B cell (primary cell): Measurements from ENCODE around the gene FLNB. TPM values are rescaled to one million over a fixed set of nuclear protein-coding genes. Genes with fewer than 3 reads are reported as not detected.

Experiments
- ATAC-seq: fragments of 200-7000 bp; cut with Tn5 transposase; one replicate; pipeline ENCODE4 v1.10.0; 2021; ENCODE audit warnings: low read depth, mild to moderate bottlenecking, moderate number of reproducible peaks, moderate library complexity
- CTCF ChIA-PET: fragments of 350-600 bp; sonication (Branson Sonifier 250); formaldehyde crosslinking; loops from one replicate; lab custom pipeline; 2021; ENCODE audit warnings: antibody characterized with exemption, inconsistent platforms; lab: Charles Lee
- POLR2A ChIA-PET: fragments of 350-600 bp; sonication (Branson Sonifier 250); formaldehyde crosslinking; loops from one replicate; lab custom pipeline; 2021; ENCODE audit warnings: antibody characterized with exemption; lab: Charles Lee
- DNase-seq: peaks from one replicate; pipeline ENCODE4 v3.0.0; 2013
- H2AFZ ChIP-seq: 2 replicates; pipeline ENCODE4 v1.6.1; 2012; ENCODE audit warnings: mild to moderate bottlenecking, low read depth, low read length; ENCODE audit not compliant: insufficient read depth, poor library complexity, severe bottlenecking
- H3K27ac ChIP-seq, 2 donors: 1 replicate in 1 of 2; 2 replicates in 1 of 2; pipeline ENCODE4 v1.5.1; 2012 to 2013; ENCODE audit warnings: low read length in 2 of 2, mild to moderate bottlenecking in 2 of 2, moderate library complexity in 1 of 2
- H3K27me3 ChIP-seq, 4 experiments: fragments of 200-600 bp in 1 of 4; sonication (generic) in 1 of 4; replicated peaks in 1 of 4; 1 replicate in 2 of 4; 2 replicates in 2 of 4; pipeline versions ENCODE4 v1.6.1 to v1.7.0; 2013 to 2016; ENCODE audit warnings: low read length in 3 of 4, mild to moderate bottlenecking in 2 of 4, mixed read lengths in 1 of 4, moderate library complexity in 1 of 4; ENCODE audit not compliant: insufficient read depth in 4 of 4, control insufficient read depth in 3 of 4; ENCODE audit errors: control extremely low read depth in 1 of 4
- H3K36me3 ChIP-seq, 2 experiments: replicated peaks in 1 of 2; 1 replicate in 1 of 2; 2 replicates in 1 of 2; pipeline versions ENCODE4 v1.6.1 to v1.7.1; 2013; ENCODE audit warnings: low read length in 1 of 2; ENCODE audit not compliant: insufficient read depth in 2 of 2, control insufficient read depth in 1 of 2; ENCODE audit errors: control extremely low read depth in 1 of 2, extremely low read depth in 1 of 2
- H3K4me1 ChIP-seq, 2 donors: fragments of 200-600 bp in 1 of 2; sonication (generic) in 1 of 2; 1 replicate in 1 of 2; 2 replicates in 1 of 2; pipeline versions ENCODE4 v1.5.1 to v1.6.1; 2013 to 2017; ENCODE audit warnings: low read length in 2 of 2; ENCODE audit not compliant: control insufficient read depth in 2 of 2, insufficient read depth in 2 of 2
- H3K4me2 ChIP-seq: replicated peaks from 2 replicates; pipeline ENCODE3; 2012; ENCODE audit warnings: mild to moderate bottlenecking, low read depth, low read length; ENCODE audit not compliant: poor library complexity, severe bottlenecking
- H3K4me3 ChIP-seq, 5 experiments: fragments of 200-600 bp in 1 of 5; sonication (generic) in 1 of 5; 1 replicate in 3 of 5; 2 replicates in 2 of 5; pipeline versions ENCODE4 v1.5.1 to v1.7.0; 2011 to 2016; ENCODE audit warnings: low read length in 4 of 5, mild to moderate bottlenecking in 4 of 5, low read depth in 2 of 5, control low read depth in 1 of 5, moderate library complexity in 1 of 5; ENCODE audit not compliant: insufficient read depth in 1 of 5; ENCODE audit errors: control extremely low read depth in 1 of 5, extremely low read depth in 1 of 5
- H3K79me2 ChIP-seq: fragments of 200-600 bp; sonication (generic); one replicate; pipeline ENCODE4 v1.6.0; 2016; ENCODE audit warnings: low read length; ENCODE audit not compliant: control insufficient read depth, insufficient read depth
- H3K9ac ChIP-seq: fragments of 200-600 bp; sonication (generic); 2 replicates; pipeline ENCODE4 v1.6.1; 2017; ENCODE audit warnings: mild to moderate bottlenecking, low read length, moderate library complexity
- H3K9me3 ChIP-seq, 3 donors: one replicate each; pipeline versions ENCODE4 v1.6.1 to v1.7.1; 2013; ENCODE audit warnings: low read length in 2 of 3; ENCODE audit not compliant: control insufficient read depth in 2 of 3, insufficient read depth in 1 of 3; ENCODE audit errors: control extremely low read depth in 1 of 3
- H4K20me1 ChIP-seq: 2 replicates; pipeline ENCODE4 v1.6.0; 2012; ENCODE audit warnings: mild to moderate bottlenecking, low read length; ENCODE audit not compliant: insufficient read depth, control insufficient read depth, poor library complexity, severe bottlenecking
- H3K27ac Mint-ChIP-seq: one replicate; pipeline ENCODE4 v1.8.0; 2021; ENCODE audit warnings: mixed read lengths
- H3K27me3 Mint-ChIP-seq: one replicate; pipeline ENCODE4 v1.8.0; 2021; ENCODE audit warnings: mixed read lengths
- H3K4me1 Mint-ChIP-seq: one replicate; pipeline ENCODE4 v1.8.0; 2021; ENCODE audit warnings: mixed read lengths
- H3K4me3 Mint-ChIP-seq: one replicate; pipeline ENCODE4 v1.8.0; 2021; ENCODE audit warnings: mixed read lengths
- H3K9me3 Mint-ChIP-seq: one replicate; pipeline ENCODE4 v1.8.0; 2022; ENCODE audit warnings: mixed read lengths; ENCODE audit not compliant: insufficient read depth
- EZH2 ChIP-seq: IDR thresholded peaks from 2 replicates; pipeline ENCODE4 v1.6.1; 2012; ENCODE audit warnings: borderline replicate concordance, low read depth, mild to moderate bottlenecking, moderate library complexity, low read length; ENCODE audit not compliant: insufficient read depth, poor library complexity, severe bottlenecking
- WGBS: methylation state at CpG from one replicate; pipeline ENCODE4 v1.1.5; 2013; ENCODE audit warnings: missing lambda C conversion rate; ENCODE audit not compliant: insufficient coverage; 5-methylcytosine and 5-hydroxymethylcytosine counted together
- intact Hi-C: fragments of 100-400 bp; cut with micrococcal nuclease; formaldehyde crosslinking; loops from one replicate; pipeline ENCODE4 v1.10.0; 2022
- polyA plus RNA-seq: library from polyadenylated mRNA; depleted of rRNA; stranded (reverse); fragments of >200 nt; gene quantifications from 2 replicates; pipeline ENCODE4 v1.2.3, GENCODE V29; 2012
- total RNA-seq, 2 donors: library from RNA; stranded (reverse); fragments of 120-200 nt in 1 of 2; gene quantifications; 1 replicate in 1 of 2; 2 replicates in 1 of 2; pipeline versions ENCODE4 v1.2.3 to v1.2.4, GENCODE V29; 2013 to 2022
- TF ChIP-seq, protein P1 (sequence below): fragments of 200-600 bp; IDR thresholded peaks from one replicate; pipeline ENCODE4 v1.8.0; 2022; ENCODE audit warnings: antibody characterized with exemption, mild to moderate bottlenecking

Gene FLNB
- total and polyA plus RNA-seq, 2 donors (not counting 1 experiment from before 2014, with no cell fraction given), result 25.5 to 28.3 TPM

DNA sequence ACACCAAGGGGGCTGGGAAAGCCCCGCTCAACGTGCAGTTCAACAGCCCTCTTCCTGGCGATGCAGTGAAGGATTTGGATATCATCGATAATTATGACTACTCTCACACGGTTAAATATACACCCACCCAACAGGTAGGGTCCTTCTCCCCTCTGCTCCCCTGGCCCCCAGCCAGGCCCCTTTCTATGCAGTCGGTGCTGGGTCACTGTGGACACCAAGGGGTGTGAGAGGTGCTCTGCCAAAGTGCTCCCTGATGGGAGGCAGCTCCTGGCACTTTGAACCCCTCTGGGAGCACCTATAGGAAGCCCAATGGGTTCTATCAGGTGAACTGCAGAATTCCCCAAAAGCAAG is 103.9 kb downstream of the FLNB start:
- CTCF ChIA-PET, result interaction anchor here (1.4 kb wide), 1 partner anchor 23 kb away, joined by 3 read pairs; no protein-coding TSS in a partner anchor
- Histone ChIP-seq H3K36me3 (peaks cover 0 to 23% of the 10 kb centered on the region in 2 experiments), H3K27ac (peak overlapping the region in 1 of 2 donors; percentile 70), H4K20me1 (no peaks in the 10 kb centered on the region), H3K27me3 (no peaks in the 10 kb centered on the region), H3K9me3 (no peaks in the 10 kb centered on the region), H3K79me2 (no peaks in the 10 kb centered on the region), H2AFZ (no peak overlapping the region), H3K4me3 (no peak overlapping the region), H3K4me2 (no peak overlapping the region), H3K9ac (no peak overlapping the region), H3K4me1 (peaks cover 39 to 42% of the 10 kb centered on the region in 2 donors)
- ATAC-seq, result no peak
- H3K4me3 Mint-ChIP-seq, result no peak overlapping the region
- no peaks in the 10 kb centered on the region for H3K9me3 Mint-ChIP-seq
- no peak for DNase-seq
- H3K4me1 Mint-ChIP-seq, result peaks cover 45% of the 10 kb centered on the region
- POLR2A ChIA-PET, result interaction anchor here (0.6 kb wide), 1 partner anchor 52 kb away, joined by 5 read pairs; no protein-coding TSS in a partner anchor
- intact Hi-C loops, result loop anchor here (10.0 kb wide), 1 partner anchor 63 kb away; no protein-coding TSS in a partner anchor
- H3K27me3 Mint-ChIP-seq, result no peaks in the 10 kb centered on the region
- H3K27ac Mint-ChIP-seq, result peak overlapping the region; percentile 87
- TF ChIP-seq, protein P1, sequence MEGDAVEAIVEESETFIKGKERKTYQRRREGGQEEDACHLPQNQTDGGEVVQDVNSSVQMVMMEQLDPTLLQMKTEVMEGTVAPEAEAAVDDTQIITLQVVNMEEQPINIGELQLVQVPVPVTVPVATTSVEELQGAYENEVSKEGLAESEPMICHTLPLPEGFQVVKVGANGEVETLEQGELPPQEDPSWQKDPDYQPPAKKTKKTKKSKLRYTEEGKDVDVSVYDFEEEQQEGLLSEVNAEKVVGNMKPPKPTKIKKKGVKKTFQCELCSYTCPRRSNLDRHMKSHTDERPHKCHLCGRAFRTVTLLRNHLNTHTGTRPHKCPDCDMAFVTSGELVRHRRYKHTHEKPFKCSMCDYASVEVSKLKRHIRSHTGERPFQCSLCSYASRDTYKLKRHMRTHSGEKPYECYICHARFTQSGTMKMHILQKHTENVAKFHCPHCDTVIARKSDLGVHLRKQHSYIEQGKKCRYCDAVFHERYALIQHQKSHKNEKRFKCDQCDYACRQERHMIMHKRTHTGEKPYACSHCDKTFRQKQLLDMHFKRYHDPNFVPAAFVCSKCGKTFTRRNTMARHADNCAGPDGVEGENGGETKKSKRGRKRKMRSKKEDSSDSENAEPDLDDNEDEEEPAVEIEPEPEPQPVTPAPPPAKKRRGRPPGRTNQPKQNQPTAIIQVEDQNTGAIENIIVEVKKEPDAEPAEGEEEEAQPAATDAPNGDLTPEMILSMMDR, result no peak
- no peak for TF ChIP-seq EZH2
- 100% methylated on average over 1 of the region's 6 CpGs for WGBS

DNA sequence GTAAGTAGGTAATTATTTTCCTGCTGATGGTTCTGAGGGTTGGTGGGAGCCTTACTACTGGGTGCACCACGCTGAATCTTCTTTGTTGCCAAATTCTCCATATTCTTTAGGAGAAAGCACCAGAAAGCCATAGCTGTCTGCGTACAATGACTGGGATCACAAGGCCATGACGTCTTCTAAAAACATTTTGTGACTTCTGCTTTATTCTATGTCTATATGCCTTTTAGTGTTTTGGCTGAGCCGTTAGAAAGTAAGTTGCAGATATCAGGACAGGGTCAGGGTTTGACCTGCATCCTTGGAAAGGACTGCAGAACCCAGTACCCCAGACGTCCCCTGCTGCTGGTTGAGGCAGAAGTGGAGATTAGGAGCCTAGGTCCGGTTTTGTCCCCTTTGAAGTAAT is 107.0 kb downstream of the FLNB start:
- Histone ChIP-seq H3K4me2 (peak overlapping the region; percentile 52), H3K4me1 (peaks cover 59 to 67% of the 10 kb centered on the region in 2 donors), H3K27me3 (no peaks in the 10 kb centered on the region), H3K9me3 (no peaks in the 10 kb centered on the region), H3K9ac (no peak overlapping the region), H2AFZ (no peak overlapping the region), H3K36me3 (peaks cover 0 to 9% of the 10 kb centered on the region in 2 experiments), H3K4me3 (peak overlapping the region in 1 of 5 experiments; percentile 1), H4K20me1 (no peaks in the 10 kb centered on the region), H3K79me2 (no peaks in the 10 kb centered on the region), H3K27ac (peak overlapping the region; percentile 80 to 89)
- ATAC-seq, result no peak
- H3K9me3 Mint-ChIP-seq, result no peaks in the 10 kb centered on the region
- ChIA-PET POLR2A (no interaction called here), CTCF (no interaction called here)
- H3K27ac Mint-ChIP-seq, result peak overlapping the region; percentile 95
- DNase-seq, result peak; percentile 54
- H3K4me1 Mint-ChIP-seq, result peaks cover 70% of the 10 kb centered on the region
- no peaks in the 10 kb centered on the region for H3K27me3 Mint-ChIP-seq
- 100% methylated on average over 1 of the region's 6 CpGs for WGBS
- TF ChIP-seq, protein P1, result no peak
- no peak for TF ChIP-seq EZH2
- intact Hi-C loops, result loop anchor here (5.0 to 10.0 kb wide), 2 partner anchors 60 to 558 kb away; partner anchors contain the start of gene PDE12
- H3K4me3 Mint-ChIP-seq, result peak overlapping the region; percentile 42
